ENCODE measurements around the gene TTLL10. TPM values are rescaled to one million over a fixed set of nuclear protein-coding genes. Genes with fewer than 3 reads are reported as not detected.

Gene TTLL10
- total RNA-seq, 1 donor from 2014 or later: 0.24 TPM

GRCh38 chr1:1153874-1154273, 19.8 kb upstream of the TTLL10 start:
- no peak for DNase-seq (ENCODE audit: missing footprints)
- no peak for ATAC-seq
- intact Hi-C loops (cut with DNase I): no loop called here

GRCh38 chr1:1155258-1155657, 18.4 kb upstream of the TTLL10 start:
- DNase-seq (ENCODE audit: missing footprints): no peak
- intact Hi-C loops (cut with DNase I): no loop called here
- no peak for ATAC-seq

DNA sequence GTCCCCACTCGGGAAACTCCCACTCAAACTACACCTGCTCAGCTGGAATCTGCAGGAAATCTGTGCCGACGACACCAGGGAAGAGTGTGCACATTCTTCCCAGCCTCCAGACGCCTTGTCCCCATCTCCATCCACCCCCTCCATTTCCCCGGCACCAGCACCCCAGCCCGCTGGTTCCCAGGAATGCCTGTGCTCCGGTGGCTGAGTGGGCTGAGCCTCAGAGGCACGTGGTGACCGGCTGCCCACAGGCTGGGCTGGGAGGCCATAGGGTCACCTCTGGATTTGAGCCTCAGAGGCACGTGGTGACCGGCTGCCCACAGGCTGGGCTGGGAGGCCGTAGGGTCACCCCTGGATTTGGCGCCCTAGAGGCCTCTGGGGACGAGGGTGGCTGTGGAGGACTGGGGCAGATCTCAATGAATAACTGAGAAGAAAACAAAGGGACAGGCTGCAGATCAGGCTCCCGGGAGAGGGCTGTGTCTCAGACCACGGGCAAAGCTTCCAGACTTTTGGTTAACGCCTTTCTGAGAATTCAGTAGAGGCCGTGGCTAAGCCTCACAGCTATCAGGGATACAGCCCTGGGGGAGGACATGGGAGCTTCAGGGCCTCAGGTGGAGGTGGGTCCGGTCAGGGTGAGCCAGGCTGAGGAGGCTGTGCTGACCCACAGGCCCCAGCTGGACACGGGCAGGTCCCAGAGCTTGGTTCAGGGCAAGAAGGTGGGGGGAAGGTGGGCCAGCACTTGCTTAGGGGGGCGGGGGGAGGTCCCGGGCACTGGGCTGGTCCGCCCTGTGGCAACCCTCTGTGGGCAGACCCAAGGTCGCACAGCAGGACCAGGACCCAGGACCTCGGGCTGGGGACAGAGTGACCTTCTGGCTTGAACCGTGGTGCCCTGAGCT, 17.3 kb upstream of the TTLL10 start:
- DNase-seq (ENCODE audit: missing footprints) (no peak), ATAC-seq (no peak)
- intact Hi-C loops (cut with DNase I): no loop called here

GRCh38 chr1:1157033-1157365, 16.7 kb upstream of the TTLL10 start:
- ATAC-seq: no peak
- DNase-seq (ENCODE audit: missing footprints): no peak
- intact Hi-C loops (cut with DNase I): no loop called here

- ATAC-seq: peak; percentile 95
- intact Hi-C loops (cut with DNase I): no loop called here
- peak; percentile 94 for DNase-seq (ENCODE audit: missing footprints)
These were observed 16.2 kb upstream of the TTLL10 start for GRCh38 chr1:1157426-1157913.

DNA sequence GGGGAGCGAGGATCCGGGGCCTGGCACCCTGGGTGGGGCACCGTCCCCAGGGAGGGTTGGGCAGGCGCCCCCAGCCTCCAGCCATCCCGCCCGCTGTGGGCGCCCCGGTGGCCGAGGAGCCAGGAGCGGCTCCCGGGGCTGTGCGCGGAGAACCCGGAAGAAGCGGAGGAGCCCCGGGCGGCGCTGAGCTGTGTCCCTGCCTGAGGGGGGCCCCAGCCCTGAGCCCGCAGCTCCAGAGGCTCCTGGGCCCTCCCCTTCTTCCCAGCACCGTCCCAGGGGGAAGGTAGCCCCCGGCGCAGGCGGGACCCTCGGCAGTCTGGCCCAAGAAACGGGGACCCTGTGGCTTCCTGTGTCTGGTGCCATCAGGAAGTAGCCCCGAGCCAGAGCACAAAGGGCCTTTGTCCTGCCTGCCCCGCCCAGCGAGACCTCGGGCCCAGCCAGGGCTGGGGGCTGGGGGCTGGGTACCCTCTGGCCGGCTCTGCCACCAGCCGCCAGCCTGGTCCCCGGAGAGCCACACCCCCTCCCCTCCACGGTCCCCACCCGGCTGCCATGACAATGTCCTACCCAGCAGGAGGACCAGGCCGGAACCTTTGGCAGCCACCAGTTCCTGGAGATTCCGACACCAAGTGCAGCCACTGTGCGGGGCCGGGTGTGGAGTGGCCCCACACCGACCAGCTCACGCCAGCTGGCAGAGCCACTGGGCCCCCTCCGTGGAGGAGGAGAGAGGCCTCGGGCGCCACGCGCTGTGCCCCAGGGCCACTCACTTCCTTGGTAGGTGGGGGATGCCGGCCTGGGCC, 15.6 kb upstream of the TTLL10 start:
- intact Hi-C loops (cut with DNase I): no loop called here
- peak; percentile 59 for ATAC-seq

DNA sequence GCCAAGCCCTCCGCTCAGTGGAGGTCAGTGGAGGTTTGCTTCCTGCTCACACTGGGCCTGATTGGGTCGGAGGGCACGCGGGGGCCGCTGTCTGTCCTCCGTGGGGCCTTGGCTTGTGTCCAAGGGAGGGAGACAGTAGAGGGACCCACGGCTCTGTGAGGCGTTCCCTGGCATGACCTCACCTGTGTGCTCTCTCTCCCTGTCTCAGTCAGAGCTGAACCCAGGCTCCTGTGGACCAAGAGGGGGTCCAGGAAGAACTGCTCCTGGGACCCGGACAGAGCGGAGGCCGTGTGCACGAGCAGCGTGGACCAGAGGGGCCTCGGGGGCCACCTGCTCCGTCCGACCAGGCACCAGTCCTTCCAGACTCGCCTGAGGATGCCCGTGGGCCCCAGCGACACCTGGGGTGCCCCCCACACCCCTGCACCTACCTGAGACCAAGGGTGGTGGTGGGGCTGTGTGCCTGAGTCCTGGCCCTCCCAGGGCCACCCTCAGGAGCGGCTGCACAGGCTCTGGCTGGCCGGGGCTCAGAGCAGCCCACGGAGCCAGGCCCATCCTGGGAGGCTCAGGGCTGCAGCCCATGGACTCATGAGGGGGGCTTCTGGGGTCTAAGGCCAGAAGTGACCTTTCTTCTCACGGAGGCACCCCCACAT, 13.3 kb upstream of the TTLL10 start:
- ATAC-seq (no peak), DNase-seq (ENCODE audit: missing footprints) (no peak)
- intact Hi-C loops (cut with DNase I): no loop called here

More for the DNA sequence above, 15.6 kb upstream of the TTLL10 start:
- DNase-seq (ENCODE audit: missing footprints): no peak

DNA sequence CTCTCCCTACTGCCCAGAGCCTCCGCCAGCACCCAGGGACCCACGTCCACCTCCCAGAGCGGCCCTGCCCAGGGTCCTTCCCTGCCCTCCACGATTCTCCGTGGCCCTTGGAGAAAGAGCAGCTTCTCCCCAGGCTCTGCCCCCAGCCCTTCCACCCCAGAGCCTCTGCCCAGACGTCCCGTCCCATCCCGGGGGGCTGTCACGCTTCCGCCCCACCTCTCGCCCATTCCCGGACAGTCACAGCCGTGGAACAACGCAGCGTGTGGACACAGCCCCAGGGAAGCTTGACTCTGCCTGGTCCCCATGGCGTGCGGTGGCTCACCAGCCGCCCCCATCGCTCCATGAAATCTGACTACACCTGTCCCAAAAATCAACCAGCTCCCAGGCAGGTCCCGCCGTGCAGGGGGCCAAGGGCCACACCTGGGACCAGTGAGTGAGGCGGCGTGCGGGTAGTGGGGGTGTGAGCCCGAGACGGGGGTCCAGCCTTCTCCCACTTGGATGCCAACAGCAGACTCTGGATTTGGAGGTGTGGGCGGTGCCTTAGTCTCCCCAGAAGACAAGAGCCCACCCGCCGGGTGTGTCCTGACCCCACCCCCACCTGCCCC, 12.5 kb upstream of the TTLL10 start:
- ATAC-seq: no peak
- DNase-seq (ENCODE audit: missing footprints): no peak
- intact Hi-C loops (cut with DNase I): no loop called here

GRCh38 chr1:1161683-1162079, 12.0 kb upstream of the TTLL10 start:
- intact Hi-C loops (cut with DNase I): no loop called here
- DNase-seq (ENCODE audit: missing footprints): no peak
- ATAC-seq: no peak

DNA sequence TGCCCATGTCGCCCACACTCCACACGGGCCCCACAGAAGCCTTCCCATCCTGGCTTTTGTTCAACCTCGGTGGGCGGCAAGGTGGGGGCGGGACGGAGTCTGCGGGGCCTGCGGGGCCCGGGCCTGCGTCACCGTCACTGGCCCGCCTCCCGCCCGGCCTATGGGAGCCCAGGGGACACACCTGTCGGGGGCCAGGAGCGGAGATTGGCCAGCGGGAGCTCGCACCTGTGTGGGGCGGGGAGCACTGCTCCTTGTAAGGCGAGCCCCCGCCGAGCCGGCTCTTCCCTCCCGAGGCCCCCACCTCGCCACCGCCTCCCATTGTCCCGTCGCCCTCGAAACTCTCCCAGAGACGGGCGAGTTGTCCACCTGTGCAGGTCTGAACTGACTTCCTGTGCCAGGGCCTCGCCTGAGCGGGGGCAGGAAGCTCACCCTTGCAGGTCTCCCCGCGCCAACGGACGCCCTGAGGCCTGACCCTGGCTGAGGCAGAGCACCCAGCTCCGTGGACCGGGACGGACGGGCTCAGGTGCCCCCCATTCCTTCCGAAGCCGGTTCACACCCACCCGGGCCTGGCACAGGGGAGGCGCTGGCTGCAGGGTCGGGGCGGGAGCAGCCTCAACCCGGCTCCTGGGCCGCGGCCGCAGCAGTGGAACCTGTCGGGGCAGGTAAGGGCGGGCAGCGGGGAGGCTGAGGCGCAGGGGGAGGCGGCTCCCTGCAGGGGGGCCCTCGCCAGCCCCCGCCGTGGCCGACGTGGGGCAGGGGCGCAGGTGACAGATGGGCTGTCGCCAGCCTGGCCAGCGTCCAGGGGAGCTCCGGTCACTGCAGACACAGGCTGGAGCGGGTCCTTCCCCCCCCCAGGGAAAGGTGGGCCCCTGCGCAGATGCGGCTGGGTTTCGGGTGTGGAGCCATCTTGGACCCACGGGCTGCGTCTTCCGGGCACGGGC, 10.8 kb upstream of the TTLL10 start:
- ATAC-seq (no peak), DNase-seq (ENCODE audit: missing footprints) (no peak)
- intact Hi-C loops (cut with DNase I): no loop called here

GRCh38 chr1:1163538-1164070, 10.1 kb upstream of the TTLL10 start:
- intact Hi-C loops (cut with DNase I): no loop called here
- DNase-seq (ENCODE audit: missing footprints): no peak
- no peak for ATAC-seq

DNA sequence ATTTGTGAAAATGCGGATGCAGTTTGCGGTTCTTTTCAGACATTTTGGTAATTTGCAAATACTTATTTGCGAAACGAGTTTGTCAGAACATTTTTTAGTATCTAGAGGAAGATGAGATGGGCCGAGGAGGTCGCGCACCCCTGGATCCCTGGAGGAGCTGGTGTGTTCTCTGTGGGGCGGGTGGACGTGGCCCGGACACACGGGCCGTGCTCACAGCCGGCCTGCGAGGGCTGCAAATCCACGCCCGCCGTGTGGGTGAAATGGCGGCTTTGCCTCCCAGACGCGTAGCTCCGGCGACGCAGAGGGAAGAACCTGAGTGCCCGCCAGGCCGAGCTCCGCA, 9.3 kb upstream of the TTLL10 start:
- intact Hi-C loops (cut with DNase I): no loop called here
- no peak for DNase-seq (ENCODE audit: missing footprints)
- ATAC-seq: no peak

- ATAC-seq: no peak
- peak; percentile 55 for DNase-seq (ENCODE audit: missing footprints)
- intact Hi-C loops (cut with DNase I): no loop called here
These were observed 8.8 kb upstream of the TTLL10 start for GRCh38 chr1:1164701-1165451.

DNA sequence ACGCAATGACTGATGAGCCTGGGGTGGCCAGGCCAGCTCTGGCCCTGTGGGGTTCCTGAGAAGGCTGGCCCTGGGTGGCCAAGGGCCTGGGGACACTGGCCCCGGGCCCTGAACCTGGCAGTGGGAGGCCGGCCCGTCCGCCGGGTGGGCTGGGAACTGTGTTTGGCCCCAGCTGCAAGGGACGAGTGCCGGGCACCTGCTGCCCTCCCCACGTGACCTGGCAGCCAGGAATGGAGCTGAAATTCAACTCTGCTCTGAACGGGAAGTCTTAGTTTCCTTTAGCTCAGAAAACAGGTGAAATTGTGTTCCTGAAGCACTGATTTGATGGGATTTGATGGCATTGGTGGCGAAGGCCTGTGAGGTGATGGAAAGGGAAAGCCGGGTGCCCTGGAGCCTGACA, 8.2 kb upstream of the TTLL10 start:
- intact Hi-C loops (cut with DNase I): no loop called here
- ATAC-seq (no peak), DNase-seq (ENCODE audit: missing footprints) (no peak)

DNA sequence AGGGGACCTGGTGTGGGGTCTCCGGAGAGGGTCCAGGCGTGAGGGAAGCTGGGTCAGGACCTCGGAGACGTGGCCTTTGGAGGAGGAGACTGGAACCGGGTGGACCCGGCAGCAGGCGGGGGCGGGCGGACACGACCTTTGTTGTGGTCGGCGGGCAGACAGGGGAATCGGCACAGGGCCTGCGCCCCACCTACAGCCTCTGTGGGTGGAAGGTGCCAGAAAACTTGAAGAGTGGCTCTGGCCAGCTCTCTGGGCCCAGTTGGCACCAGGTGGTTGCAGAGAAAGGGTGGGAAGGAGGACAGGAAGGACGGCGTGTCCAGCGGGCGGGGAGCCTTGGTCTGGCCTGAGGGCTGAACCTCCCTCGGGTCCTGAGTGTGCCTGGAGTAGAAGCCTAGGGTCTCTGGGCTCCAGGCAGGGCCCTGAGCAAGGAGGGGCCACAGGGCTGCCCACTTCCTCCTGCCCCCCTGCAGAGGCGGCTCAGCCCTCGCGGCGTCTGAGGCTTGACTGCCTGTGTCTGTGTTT, 7.7 kb upstream of the TTLL10 start:
- intact Hi-C loops (cut with DNase I): no loop called here
- DNase-seq (ENCODE audit: missing footprints) (peak; percentile 70), ATAC-seq (no peak)

- ATAC-seq (no peak), DNase-seq (ENCODE audit: missing footprints) (peak; percentile 67)
- intact Hi-C loops (cut with DNase I): no loop called here
These were observed 6.9 kb upstream of the TTLL10 start for GRCh38 chr1:1166642-1167397.
